Epithelial cell of esophagus (primary cell): ENCODE measurements around the gene MRPL18.
"Not testable (repeated sequence)": the region's sequence is repeated elsewhere in the genome, so short reads cannot be mapped to it uniquely, and the experiment has no call there.

Source experiments
- DNase-seq: peaks from one replicate; pipeline ENCODE4 v3.0.0; 2010; ENCODE audit warnings: low read depth
- H3K4me3 ChIP-seq: 2 replicates; pipeline ENCODE4 v1.5.1; 2011; ENCODE audit warnings: mild to moderate bottlenecking, low read length, control low read depth
- TF ChIP-seq, protein P1 (sequence below): IDR thresholded peaks from 2 replicates; pipeline ENCODE4 v1.5.1; 2011; ENCODE audit warnings: low read depth, mild to moderate bottlenecking, low read length, control low read depth, inconsistent platforms; ENCODE audit not compliant: insufficient read depth; ENCODE audit errors: missing control alignments

The MRPL18 gene

DNA sequence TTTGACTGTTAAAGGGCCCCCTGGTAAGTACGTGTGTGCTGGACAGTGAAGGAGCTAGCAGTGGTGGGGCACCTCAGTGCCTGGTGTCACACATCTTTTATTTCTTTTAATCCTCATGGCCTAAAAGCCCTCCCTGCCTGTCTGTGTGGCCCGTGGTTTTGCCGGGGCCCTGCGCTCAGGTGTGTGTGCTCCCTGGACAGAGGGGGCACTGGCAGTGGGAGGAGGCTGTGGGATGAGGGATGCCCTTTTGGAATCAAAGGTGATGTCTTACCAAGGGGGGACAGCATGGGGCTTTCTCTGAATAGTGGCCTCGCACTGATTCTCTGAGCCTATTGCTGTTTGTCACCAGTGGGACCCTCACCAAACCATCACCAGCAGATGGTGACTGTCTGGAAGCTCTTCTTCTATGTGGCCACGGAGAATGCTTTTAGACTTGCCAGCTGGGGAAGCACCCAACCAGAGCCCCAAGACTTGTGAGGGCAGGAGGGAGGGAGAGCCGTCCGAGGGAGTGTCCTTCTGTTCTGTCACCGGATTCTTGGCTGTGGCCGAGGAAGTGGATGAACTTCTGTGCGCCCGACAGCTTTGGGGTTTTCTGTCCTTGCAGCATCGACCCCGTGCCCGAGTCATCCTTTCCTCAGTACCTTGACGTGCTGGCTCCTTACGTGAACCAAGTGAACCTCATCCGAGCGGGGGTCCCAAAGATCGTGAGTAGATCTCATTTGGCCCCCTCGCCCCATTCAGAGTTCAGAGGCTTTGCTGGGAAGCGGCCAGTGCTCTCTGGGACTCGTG is 27.9 kb downstream of the MRPL18 start:
- no peak for DNase-seq
- H3K4me3 ChIP-seq = no peak overlapping the region
- TF ChIP-seq, protein P1, sequence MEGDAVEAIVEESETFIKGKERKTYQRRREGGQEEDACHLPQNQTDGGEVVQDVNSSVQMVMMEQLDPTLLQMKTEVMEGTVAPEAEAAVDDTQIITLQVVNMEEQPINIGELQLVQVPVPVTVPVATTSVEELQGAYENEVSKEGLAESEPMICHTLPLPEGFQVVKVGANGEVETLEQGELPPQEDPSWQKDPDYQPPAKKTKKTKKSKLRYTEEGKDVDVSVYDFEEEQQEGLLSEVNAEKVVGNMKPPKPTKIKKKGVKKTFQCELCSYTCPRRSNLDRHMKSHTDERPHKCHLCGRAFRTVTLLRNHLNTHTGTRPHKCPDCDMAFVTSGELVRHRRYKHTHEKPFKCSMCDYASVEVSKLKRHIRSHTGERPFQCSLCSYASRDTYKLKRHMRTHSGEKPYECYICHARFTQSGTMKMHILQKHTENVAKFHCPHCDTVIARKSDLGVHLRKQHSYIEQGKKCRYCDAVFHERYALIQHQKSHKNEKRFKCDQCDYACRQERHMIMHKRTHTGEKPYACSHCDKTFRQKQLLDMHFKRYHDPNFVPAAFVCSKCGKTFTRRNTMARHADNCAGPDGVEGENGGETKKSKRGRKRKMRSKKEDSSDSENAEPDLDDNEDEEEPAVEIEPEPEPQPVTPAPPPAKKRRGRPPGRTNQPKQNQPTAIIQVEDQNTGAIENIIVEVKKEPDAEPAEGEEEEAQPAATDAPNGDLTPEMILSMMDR = no peak

GRCh38 chr6:159819098-159819497 is 28.8 kb downstream of the MRPL18 start:
- no peak for DNase-seq
- H3K4me3 ChIP-seq = no peak overlapping the region
- TF ChIP-seq, protein P1 = no peak

- no peak overlapping the region for H3K4me3 ChIP-seq
- no peak for DNase-seq
- TF ChIP-seq, protein P1 = no peak
Measured at GRCh38 chr6:159819932-159820640, 29.8 kb downstream of the MRPL18 start.

- no peak overlapping the region for H3K4me3 ChIP-seq
- TF ChIP-seq, protein P1 = no peak
- no peak for DNase-seq
Measured at GRCh38 chr6:159821122-159821521, 30.9 kb downstream of the MRPL18 start.

- no peak overlapping the region for H3K4me3 ChIP-seq
- DNase-seq = no peak
- TF ChIP-seq, protein P1 = no peak
Measured at GRCh38 chr6:159821726-159822125, 31.5 kb downstream of the MRPL18 start.

DNA sequence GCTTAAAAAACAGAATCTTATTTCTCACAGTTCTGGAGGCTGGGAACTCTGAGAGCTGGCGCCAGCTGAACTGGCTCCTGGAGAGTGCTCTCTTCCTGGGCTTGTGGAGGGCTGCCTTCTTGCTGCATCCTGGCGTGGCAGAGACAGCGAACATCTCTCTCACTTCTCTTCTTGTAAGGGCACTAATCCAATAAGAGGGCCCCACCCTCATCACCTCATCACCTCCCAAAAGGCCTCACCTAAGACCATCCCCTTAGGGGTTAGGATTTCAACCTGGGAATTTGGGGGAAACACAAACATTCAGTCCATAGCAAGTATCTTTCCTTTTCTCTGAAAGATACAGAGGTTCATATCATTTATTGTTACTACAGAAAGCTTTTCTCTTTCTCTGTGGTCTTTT is 33.7 kb downstream of the MRPL18 start:
- no peak for DNase-seq
- no peak overlapping the region for H3K4me3 ChIP-seq
- TF ChIP-seq, protein P1 = no peak

DNA sequence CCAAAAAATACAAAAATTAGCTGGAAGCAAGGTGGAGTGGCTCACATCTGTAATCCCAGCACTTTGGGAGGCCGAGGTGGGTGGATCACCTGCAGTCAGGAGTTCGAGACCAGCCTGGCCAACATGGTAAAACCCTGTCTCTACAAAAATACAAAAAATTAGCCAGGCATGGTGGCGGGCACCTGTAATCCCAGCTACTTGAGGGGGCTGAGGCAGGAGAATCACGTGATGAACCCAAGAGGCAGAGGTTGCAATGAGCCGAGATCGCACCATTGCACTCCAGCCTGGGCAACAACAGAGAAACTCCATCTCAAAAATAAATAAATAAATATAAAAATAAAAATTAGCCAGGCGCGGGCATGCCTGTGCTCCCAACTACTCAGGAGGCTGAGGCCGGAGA is 34.4 kb downstream of the MRPL18 start:
- not testable (repeated sequence) for DNase-seq, H3K4me3 ChIP-seq
